ENCODE data around the gene MYO16. TPM values are rescaled to one million over a fixed set of nuclear protein-coding genes. Genes with fewer than 3 reads are reported as not detected.
"Not testable (repeated sequence)": the region's sequence is repeated elsewhere in the genome, so short reads cannot be mapped to it uniquely, and the experiment has no call there.

Gene MYO16
- total and polyA plus RNA-seq, 4 donors, result 0.48 TPM; not detected in 3

- ATAC-seq (ENCODE audit: low FRiP score) (no peak), DNase-seq (no peak)
- H3K27me3 ChIP-seq (ENCODE audit: control insufficient read depth in 1 of 2, insufficient read depth in 2 of 2, low read length in 1 of 2), result no peaks in the 10 kb centered on the region
- 79% methylated on average over 2 of the region's 2 CpGs for WGBS, 2 donors
- intact Hi-C loops (cut with DNase I), result no loop called here
- H3K4me1 ChIP-seq (ENCODE audit: control insufficient read depth in 1 of 2, insufficient read depth in 2 of 2, low read length in 2 of 2), result no peaks in the 10 kb centered on the region
- H3K9me3 ChIP-seq (ENCODE audit: control insufficient read depth, low read length), result no peaks in the 10 kb centered on the region
- H3K36me3 ChIP-seq (ENCODE audit: control insufficient read depth in 1 of 2, insufficient read depth in 2 of 2, low read length in 1 of 2), result no peaks in the 10 kb centered on the region
- H3K27ac ChIP-seq (ENCODE audit: low read depth in 1 of 2, low read length in 2 of 2), result no peak overlapping the region
- H3K4me3 ChIP-seq (ENCODE audit: low read length in 2 of 2), result no peak overlapping the region
These were observed 585.0 kb downstream of the MYO16 start for GRCh38 chr13:109214393-109214792.

- Histone ChIP-seq H3K36me3 (ENCODE audit: control insufficient read depth in 1 of 2, insufficient read depth in 2 of 2, low read length in 1 of 2) (no peaks in the 10 kb centered on the region), H3K4me1 (ENCODE audit: control insufficient read depth in 1 of 2, insufficient read depth in 2 of 2, low read length in 2 of 2) (no peaks in the 10 kb centered on the region), H3K9me3 (ENCODE audit: control insufficient read depth, low read length) (no peaks in the 10 kb centered on the region), H3K27ac (ENCODE audit: low read depth in 1 of 2, low read length in 2 of 2) (no peak overlapping the region), H3K27me3 (ENCODE audit: control insufficient read depth in 1 of 2, insufficient read depth in 2 of 2, low read length in 1 of 2) (no peaks in the 10 kb centered on the region), H3K4me3 (ENCODE audit: low read length in 2 of 2) (no peak overlapping the region)
- ATAC-seq (ENCODE audit: low FRiP score) (no peak), DNase-seq (no peak)
- WGBS, 2 donors, result 55 to 73% methylated on average over 2 of the region's 2 CpGs
- intact Hi-C loops (cut with DNase I), result no loop called here
These were observed 586.0 kb downstream of the MYO16 start for GRCh38 chr13:109215377-109215776.

GRCh38 chr13:109217510-109217909 lies 588.1 kb downstream of the MYO16 start:
- H3K27me3 ChIP-seq (ENCODE audit: control insufficient read depth in 1 of 2, insufficient read depth in 2 of 2, low read length in 1 of 2); DNase-seq; H3K36me3 ChIP-seq (ENCODE audit: control insufficient read depth in 1 of 2, insufficient read depth in 2 of 2, low read length in 1 of 2); intact Hi-C loops (cut with DNase I); H3K9me3 ChIP-seq (ENCODE audit: control insufficient read depth, low read length); H3K4me1 ChIP-seq (ENCODE audit: control insufficient read depth in 1 of 2, insufficient read depth in 2 of 2, low read length in 2 of 2); H3K27ac ChIP-seq (ENCODE audit: low read depth in 1 of 2, low read length in 2 of 2); H3K4me3 ChIP-seq (ENCODE audit: low read length in 2 of 2); ATAC-seq (ENCODE audit: low FRiP score): not testable (repeated sequence)
- WGBS, 2 donors, result 60 to 93% methylated on average over 2 of the region's 2 CpGs

GRCh38 chr13:109220631-109221030 lies 591.2 kb downstream of the MYO16 start:
- Histone ChIP-seq H3K4me1 (ENCODE audit: control insufficient read depth in 1 of 2, insufficient read depth in 2 of 2, low read length in 2 of 2) (no peaks in the 10 kb centered on the region), H3K9me3 (ENCODE audit: control insufficient read depth, low read length) (no peaks in the 10 kb centered on the region), H3K36me3 (ENCODE audit: control insufficient read depth in 1 of 2, insufficient read depth in 2 of 2, low read length in 1 of 2) (no peaks in the 10 kb centered on the region), H3K27me3 (ENCODE audit: control insufficient read depth in 1 of 2, insufficient read depth in 2 of 2, low read length in 1 of 2) (no peaks in the 10 kb centered on the region), H3K27ac (ENCODE audit: low read depth in 1 of 2, low read length in 2 of 2) (no peak overlapping the region), H3K4me3 (ENCODE audit: low read length in 2 of 2) (no peak overlapping the region)
- DNase-seq (no peak), ATAC-seq (ENCODE audit: low FRiP score) (no peak)
- intact Hi-C loops (cut with DNase I), result no loop called here
- 85 to 89% methylated on average over 3 of the region's 3 CpGs for WGBS, 2 donors

- 81 to 86% methylated on average over 4 of the region's 4 CpGs for WGBS, 2 donors
- no peak overlapping the region for H3K27ac ChIP-seq (ENCODE audit: low read depth in 1 of 2, low read length in 2 of 2)
- DNase-seq (no peak), ATAC-seq (ENCODE audit: low FRiP score) (no peak)
- H3K4me1 ChIP-seq (ENCODE audit: control insufficient read depth in 1 of 2, insufficient read depth in 2 of 2, low read length in 2 of 2), result no peaks in the 10 kb centered on the region
- H3K9me3 ChIP-seq (ENCODE audit: control insufficient read depth, low read length), result no peaks in the 10 kb centered on the region
- intact Hi-C loops (cut with DNase I), result no loop called here
- H3K4me3 ChIP-seq (ENCODE audit: low read length in 2 of 2), result no peak overlapping the region
- no peaks in the 10 kb centered on the region for H3K27me3 ChIP-seq (ENCODE audit: control insufficient read depth in 1 of 2, insufficient read depth in 2 of 2, low read length in 1 of 2)
- no peaks in the 10 kb centered on the region for H3K36me3 ChIP-seq (ENCODE audit: control insufficient read depth in 1 of 2, insufficient read depth in 2 of 2, low read length in 1 of 2)
These were observed 594.6 kb downstream of the MYO16 start for GRCh38 chr13:109224033-109224432.

GRCh38 chr13:109226631-109227030 lies 597.2 kb downstream of the MYO16 start:
- DNase-seq (no peak), ATAC-seq (ENCODE audit: low FRiP score) (no peak)
- Histone ChIP-seq H3K4me3 (ENCODE audit: low read length in 2 of 2) (no peak overlapping the region), H3K27ac (ENCODE audit: low read depth in 1 of 2, low read length in 2 of 2) (no peak overlapping the region), H3K27me3 (ENCODE audit: control insufficient read depth in 1 of 2, insufficient read depth in 2 of 2, low read length in 1 of 2) (no peaks in the 10 kb centered on the region), H3K36me3 (ENCODE audit: control insufficient read depth in 1 of 2, insufficient read depth in 2 of 2, low read length in 1 of 2) (no peaks in the 10 kb centered on the region), H3K9me3 (ENCODE audit: control insufficient read depth, low read length) (no peaks in the 10 kb centered on the region), H3K4me1 (ENCODE audit: control insufficient read depth in 1 of 2, insufficient read depth in 2 of 2, low read length in 2 of 2) (no peaks in the 10 kb centered on the region)
- WGBS, 2 donors, result 52 to 61% methylated on average over 1 of the region's 1 CpG
- intact Hi-C loops (cut with DNase I), result no loop called here

GRCh38 chr13:109227344-109227940 lies 598.0 kb downstream of the MYO16 start:
- ATAC-seq (ENCODE audit: low FRiP score), result no peak
- Histone ChIP-seq H3K36me3 (ENCODE audit: control insufficient read depth in 1 of 2, insufficient read depth in 2 of 2, low read length in 1 of 2) (no peaks in the 10 kb centered on the region), H3K27ac (ENCODE audit: low read depth in 1 of 2, low read length in 2 of 2) (no peak overlapping the region), H3K27me3 (ENCODE audit: control insufficient read depth in 1 of 2, insufficient read depth in 2 of 2, low read length in 1 of 2) (no peaks in the 10 kb centered on the region), H3K4me1 (ENCODE audit: control insufficient read depth in 1 of 2, insufficient read depth in 2 of 2, low read length in 2 of 2) (no peaks in the 10 kb centered on the region), H3K9me3 (ENCODE audit: control insufficient read depth, low read length) (no peaks in the 10 kb centered on the region), H3K4me3 (ENCODE audit: low read length in 2 of 2) (no peak overlapping the region)
- no peak for DNase-seq
- intact Hi-C loops (cut with DNase I), result no loop called here
- 74 to 75% methylated on average over 5 of the region's 5 CpGs for WGBS, 2 donors

- WGBS, 2 donors, result 94 to 95% methylated on average over 3 of the region's 3 CpGs
- Histone ChIP-seq H3K4me1 (ENCODE audit: control insufficient read depth in 1 of 2, insufficient read depth in 2 of 2, low read length in 2 of 2) (no peaks in the 10 kb centered on the region), H3K27me3 (ENCODE audit: control insufficient read depth in 1 of 2, insufficient read depth in 2 of 2, low read length in 1 of 2) (no peaks in the 10 kb centered on the region), H3K36me3 (ENCODE audit: control insufficient read depth in 1 of 2, insufficient read depth in 2 of 2, low read length in 1 of 2) (no peaks in the 10 kb centered on the region), H3K9me3 (ENCODE audit: control insufficient read depth, low read length) (no peaks in the 10 kb centered on the region), H3K27ac (ENCODE audit: low read depth in 1 of 2, low read length in 2 of 2) (no peak overlapping the region), H3K4me3 (ENCODE audit: low read length in 2 of 2) (no peak overlapping the region)
- DNase-seq (no peak), ATAC-seq (ENCODE audit: low FRiP score) (no peak)
- intact Hi-C loops (cut with DNase I), result no loop called here
These were observed 598.8 kb downstream of the MYO16 start for GRCh38 chr13:109228211-109228610.

- 92 to 95% methylated on average over 1 of the region's 1 CpG for WGBS, 2 donors
These were observed 602.5 kb downstream of the MYO16 start for GRCh38 chr13:109231888-109232287.

More at GRCh38 chr13:109231888-109232287, 602.5 kb downstream of the MYO16 start:
- Histone ChIP-seq H3K4me3 (ENCODE audit: low read length in 2 of 2) (no peak overlapping the region), H3K4me1 (ENCODE audit: control insufficient read depth in 1 of 2, insufficient read depth in 2 of 2, low read length in 2 of 2) (no peaks in the 10 kb centered on the region), H3K27me3 (ENCODE audit: control insufficient read depth in 1 of 2, insufficient read depth in 2 of 2, low read length in 1 of 2) (no peaks in the 10 kb centered on the region), H3K9me3 (ENCODE audit: control insufficient read depth, low read length) (no peaks in the 10 kb centered on the region), H3K36me3 (ENCODE audit: control insufficient read depth in 1 of 2, insufficient read depth in 2 of 2, low read length in 1 of 2) (no peaks in the 10 kb centered on the region), H3K27ac (ENCODE audit: low read depth in 1 of 2, low read length in 2 of 2) (no peak overlapping the region)
- intact Hi-C loops (cut with DNase I), result no loop called here
- DNase-seq, result no peak
- ATAC-seq (ENCODE audit: low FRiP score), result no peak

All from aorta (tissue), 5 donors.